NCI-H1694 (cell line): Measurements from ENCODE around the gene NEDD4L.

Experiments
- DNase-seq: peaks from one replicate; lab custom pipeline; 2025; lab: John Stamatoyannopoulos, UW

NEDD4L gene

GRCh38 chr18:58157237-58157636 is 113.2 kb downstream of the NEDD4L start:
- DNase-seq: no peak

GRCh38 chr18:58158008-58158407 is 114.0 kb downstream of the NEDD4L start:
- no peak for DNase-seq

- DNase-seq: no peak
Observed at GRCh38 chr18:58158459-58158858, 114.4 kb downstream of the NEDD4L start.

- DNase-seq: no peak
Observed at GRCh38 chr18:58161659-58162058, 117.6 kb downstream of the NEDD4L start.

- DNase-seq: no peak
Observed at GRCh38 chr18:58162127-58162526, 118.1 kb downstream of the NEDD4L start.

GRCh38 chr18:58163004-58163590 is 119.1 kb downstream of the NEDD4L start:
- DNase-seq: no peak

GRCh38 chr18:58166278-58166844 is 122.3 kb downstream of the NEDD4L start:
- DNase-seq: no peak

GRCh38 chr18:58167073-58167472 is 123.0 kb downstream of the NEDD4L start:
- no peak for DNase-seq

GRCh38 chr18:58168221-58168620 is 124.2 kb downstream of the NEDD4L start:
- no peak for DNase-seq

- DNase-seq: no peak
Observed at GRCh38 chr18:58168993-58169392, 125.0 kb downstream of the NEDD4L start.

GRCh38 chr18:58169472-58169871 is 125.4 kb downstream of the NEDD4L start:
- DNase-seq: no peak

GRCh38 chr18:58170036-58170435 is 126.0 kb downstream of the NEDD4L start:
- DNase-seq: peak; percentile 15

- DNase-seq: no peak
Observed at GRCh38 chr18:58172031-58172430, 128.0 kb downstream of the NEDD4L start.

GRCh38 chr18:58174285-58174684 is 130.3 kb downstream of the NEDD4L start:
- no peak for DNase-seq

GRCh38 chr18:58175122-58175785 is 131.2 kb downstream of the NEDD4L start:
- no peak for DNase-seq

GRCh38 chr18:58175786-58176176 is 131.8 kb downstream of the NEDD4L start:
- peak; percentile 68 for DNase-seq

GRCh38 chr18:58177004-58177717 is 133.1 kb downstream of the NEDD4L start:
- DNase-seq: no peak

- no peak for DNase-seq
Observed at GRCh38 chr18:58177896-58178470, 134.0 kb downstream of the NEDD4L start.

- DNase-seq: no peak
Observed at GRCh38 chr18:58178511-58178910, 134.5 kb downstream of the NEDD4L start.

GRCh38 chr18:58180172-58180571 is 136.1 kb downstream of the NEDD4L start:
- no peak for DNase-seq

- peak; percentile 26 for DNase-seq
Observed at GRCh38 chr18:58180738-58181353, 136.8 kb downstream of the NEDD4L start.

GRCh38 chr18:58181988-58182387 is 138.0 kb downstream of the NEDD4L start:
- no peak for DNase-seq
